ENCODE results near the gene ELMO3.
A peak's percentile ranks its signal among the peaks of the same experiment; 100 is the strongest.

The ELMO3 gene

GRCh38 chr16:67226804-67227566 is 28.1 kb downstream of the ELMO3 start, which contains the start of gene TMEM208:
Gene TMEM208 (plus strand): TSS chr16:67227130. CDS start chr16:67227219, 89 bp downstream.
- DNase-seq: peak; percentile 100

GRCh38 chr16:67227567-67227921 is 28.6 kb downstream of the ELMO3 start:
- no peak for DNase-seq

GRCh38 chr16:67228034-67228785 is 29.3 kb downstream of the ELMO3 start:
- DNase-seq: no peak

GRCh38 chr16:67228905-67229304 is 30.0 kb downstream of the ELMO3 start:
- DNase-seq: no peak

GRCh38 chr16:67229906-67230808 is 31.2 kb downstream of the ELMO3 start:
- no peak for DNase-seq

- no peak for DNase-seq
Observed at GRCh38 chr16:67230809-67231660, 32.1 kb downstream of the ELMO3 start.

- DNase-seq: no peak
Observed at GRCh38 chr16:67233596-67233995, 34.7 kb downstream of the ELMO3 start.

- no peak for DNase-seq
Observed at GRCh38 chr16:67234180-67234597, 35.3 kb downstream of the ELMO3 start.

GRCh38 chr16:67235816-67236562 is 37.1 kb downstream of the ELMO3 start:
- no peak for DNase-seq

- DNase-seq: peak; percentile 90
Observed at GRCh38 chr16:67236563-67237395, 37.8 kb downstream of the ELMO3 start.

GRCh38 chr16:67237396-67238277 is 38.7 kb downstream of the ELMO3 start:
- no peak for DNase-seq

- no peak for DNase-seq
Observed at GRCh38 chr16:67238278-67238575, 39.3 kb downstream of the ELMO3 start.

GRCh38 chr16:67238806-67239470 is 40.0 kb downstream of the ELMO3 start:
- no peak for DNase-seq

- DNase-seq: no peak
Observed at GRCh38 chr16:67240506-67240905, 41.6 kb downstream of the ELMO3 start.

GRCh38 chr16:67241008-67241900 is 42.3 kb downstream of the ELMO3 start:
- no peak for DNase-seq

GRCh38 chr16:67242138-67242730 is 43.3 kb downstream of the ELMO3 start:
- no peak for DNase-seq

GRCh38 chr16:67243481-67243880 is 44.5 kb downstream of the ELMO3 start:
- DNase-seq: no peak
